KMS-11 (cell line): ENCODE results near the gene HELZ2.

ENCODE experiments used
- H2AFZ ChIP-seq: fragments of 200-600 bp; sonication (generic); 2 replicates; pipeline ENCODE4 v1.6.1; 2016; ENCODE audit warnings: antibody characterized with exemption, mixed run types, low read depth
- H3K27ac ChIP-seq: fragments of 200-600 bp; sonication (generic); 2 replicates; pipeline ENCODE4 v1.6.1; 2016; ENCODE audit warnings: mild to moderate bottlenecking, mixed run types
- H3K27me3 ChIP-seq: fragments of 200-600 bp; sonication (generic); 2 replicates; pipeline ENCODE4 v1.6.1; 2017; ENCODE audit warnings: mild to moderate bottlenecking, low read depth, mixed run types, moderate library complexity; ENCODE audit not compliant: insufficient read depth
- H3K36me3 ChIP-seq: fragments of 200-600 bp; sonication (generic); 2 replicates; pipeline ENCODE4 v1.6.1; 2017; ENCODE audit warnings: mild to moderate bottlenecking, mixed run types; ENCODE audit not compliant: insufficient read depth
- H3K4me1 ChIP-seq: fragments of 200-600 bp; sonication (generic); 2 replicates; pipeline ENCODE4 v1.6.1; 2016; ENCODE audit warnings: mild to moderate bottlenecking, low read depth, mixed run types; ENCODE audit not compliant: poor library complexity, severe bottlenecking
- H3K4me2 ChIP-seq: fragments of 200-600 bp; sonication (generic); 2 replicates; pipeline ENCODE4 v1.7.0; 2016; ENCODE audit warnings: mild to moderate bottlenecking, mixed run types
- H3K4me3 ChIP-seq: fragments of 200-600 bp; sonication (generic); IDR thresholded peaks from 2 replicates; pipeline ENCODE4 v1.6.1; 2017; ENCODE audit warnings: low read depth, low read length, mixed read lengths; ENCODE audit not compliant: insufficient read depth
- H3K79me2 ChIP-seq: fragments of 200-600 bp; sonication (generic); 2 replicates; pipeline ENCODE4 v1.6.1; 2016; ENCODE audit warnings: low read depth, mixed run types; ENCODE audit not compliant: insufficient read depth
- H3K9ac ChIP-seq: fragments of 200-600 bp; sonication (generic); 2 replicates; pipeline ENCODE4 v1.6.1; 2016; ENCODE audit warnings: mild to moderate bottlenecking, mixed run types
- H4K20me1 ChIP-seq: fragments of 200-600 bp; sonication (generic); 2 replicates; pipeline ENCODE4 v1.6.1; 2016; ENCODE audit warnings: mild to moderate bottlenecking, mixed run types; ENCODE audit not compliant: insufficient read depth
- TF ChIP-seq, protein P1 (sequence below): fragments of 200-600 bp; sonication (generic); conservative IDR thresholded peaks from 2 replicates; pipeline ENCODE4 v1.6.1; 2017; ENCODE audit warnings: low read depth, mild to moderate bottlenecking, antibody characterized with exemption, low read length, moderate library complexity, mixed read lengths

Gene HELZ2

DNA sequence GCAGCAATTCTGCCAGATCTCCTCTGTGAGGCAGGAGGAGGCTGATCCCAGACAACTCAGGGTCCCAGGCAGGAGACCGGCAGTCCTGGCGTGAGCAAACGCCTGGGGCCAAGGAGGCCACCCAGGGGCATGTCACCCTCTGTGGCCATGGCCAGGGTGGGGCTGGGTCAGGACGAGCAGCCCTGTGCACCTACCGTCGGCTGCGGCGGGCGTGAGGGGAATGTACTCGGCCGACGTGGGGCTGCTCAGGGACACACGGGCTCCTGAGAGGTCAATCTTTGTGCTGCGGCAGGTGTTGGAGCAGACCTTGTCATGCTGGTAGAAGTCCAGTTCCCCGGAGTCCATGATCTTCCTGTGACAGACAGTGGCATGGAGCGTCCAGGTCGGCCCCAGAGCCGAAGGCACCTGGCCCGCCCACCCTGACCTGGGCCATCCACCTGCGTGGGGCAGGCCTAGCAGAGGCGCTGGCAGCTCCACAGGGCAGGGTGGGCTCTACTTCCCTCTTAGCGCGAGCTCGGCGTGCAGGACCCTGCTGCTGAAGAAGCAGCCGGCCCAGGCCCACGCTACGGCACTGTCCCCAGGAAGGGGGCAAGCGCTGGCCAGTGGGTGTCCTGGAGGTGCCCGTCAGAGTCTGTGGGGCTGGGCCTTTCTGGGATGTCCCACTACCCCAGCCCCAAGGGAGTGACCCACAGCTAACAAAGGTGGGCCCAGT is 21.5 kb upstream of the HELZ2 start:
- Histone ChIP-seq H3K79me2 (no peaks in the 10 kb centered on the region), H3K27me3 (no peaks in the 10 kb centered on the region), H2AFZ (no peak overlapping the region), H3K27ac (no peak overlapping the region), H3K9ac (no peak overlapping the region), H3K4me3 (no peak overlapping the region), H3K4me1 (no peaks in the 10 kb centered on the region), H3K36me3 (no peaks in the 10 kb centered on the region), H3K4me2 (no peak overlapping the region), H4K20me1 (no peaks in the 10 kb centered on the region)
- TF ChIP-seq, protein P1, sequence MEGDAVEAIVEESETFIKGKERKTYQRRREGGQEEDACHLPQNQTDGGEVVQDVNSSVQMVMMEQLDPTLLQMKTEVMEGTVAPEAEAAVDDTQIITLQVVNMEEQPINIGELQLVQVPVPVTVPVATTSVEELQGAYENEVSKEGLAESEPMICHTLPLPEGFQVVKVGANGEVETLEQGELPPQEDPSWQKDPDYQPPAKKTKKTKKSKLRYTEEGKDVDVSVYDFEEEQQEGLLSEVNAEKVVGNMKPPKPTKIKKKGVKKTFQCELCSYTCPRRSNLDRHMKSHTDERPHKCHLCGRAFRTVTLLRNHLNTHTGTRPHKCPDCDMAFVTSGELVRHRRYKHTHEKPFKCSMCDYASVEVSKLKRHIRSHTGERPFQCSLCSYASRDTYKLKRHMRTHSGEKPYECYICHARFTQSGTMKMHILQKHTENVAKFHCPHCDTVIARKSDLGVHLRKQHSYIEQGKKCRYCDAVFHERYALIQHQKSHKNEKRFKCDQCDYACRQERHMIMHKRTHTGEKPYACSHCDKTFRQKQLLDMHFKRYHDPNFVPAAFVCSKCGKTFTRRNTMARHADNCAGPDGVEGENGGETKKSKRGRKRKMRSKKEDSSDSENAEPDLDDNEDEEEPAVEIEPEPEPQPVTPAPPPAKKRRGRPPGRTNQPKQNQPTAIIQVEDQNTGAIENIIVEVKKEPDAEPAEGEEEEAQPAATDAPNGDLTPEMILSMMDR, result no peak

DNA sequence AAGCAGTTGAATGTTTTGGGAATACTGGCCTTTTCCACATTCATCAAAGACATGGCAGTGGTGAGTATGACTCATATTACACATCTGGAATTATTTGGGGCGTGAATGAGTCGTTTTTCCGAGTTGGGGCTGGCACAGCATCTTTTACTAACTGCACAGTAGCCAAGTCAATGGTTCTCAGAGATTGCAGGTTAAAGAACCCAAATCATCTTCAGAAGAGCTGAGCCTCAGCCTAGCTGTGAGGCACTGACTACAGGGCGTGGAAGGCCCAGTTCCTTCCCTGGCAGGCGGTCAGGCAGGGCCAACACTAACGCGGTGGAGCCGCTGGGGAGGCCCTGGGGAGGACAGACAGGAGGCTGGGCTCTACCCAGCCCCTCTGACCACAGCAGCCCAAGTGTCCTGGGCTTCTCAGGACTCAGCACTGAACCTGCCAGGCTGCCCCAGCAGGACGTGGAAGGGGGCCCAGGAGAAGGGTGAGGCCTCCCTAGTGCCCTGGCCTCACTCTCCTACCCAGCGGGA is 20.1 kb upstream of the HELZ2 start:
- H3K4me2 ChIP-seq, result no peak overlapping the region
- H3K4me1 ChIP-seq, result no peaks in the 10 kb centered on the region
- no peaks in the 10 kb centered on the region for H3K36me3 ChIP-seq
- no peak overlapping the region for H3K9ac ChIP-seq
- no peak overlapping the region for H2AFZ ChIP-seq
- H3K27me3 ChIP-seq, result no peaks in the 10 kb centered on the region
- TF ChIP-seq, protein P1, result no peak
- no peaks in the 10 kb centered on the region for H3K79me2 ChIP-seq
- no peak overlapping the region for H3K4me3 ChIP-seq
- H4K20me1 ChIP-seq, result no peaks in the 10 kb centered on the region
- no peak overlapping the region for H3K27ac ChIP-seq

DNA sequence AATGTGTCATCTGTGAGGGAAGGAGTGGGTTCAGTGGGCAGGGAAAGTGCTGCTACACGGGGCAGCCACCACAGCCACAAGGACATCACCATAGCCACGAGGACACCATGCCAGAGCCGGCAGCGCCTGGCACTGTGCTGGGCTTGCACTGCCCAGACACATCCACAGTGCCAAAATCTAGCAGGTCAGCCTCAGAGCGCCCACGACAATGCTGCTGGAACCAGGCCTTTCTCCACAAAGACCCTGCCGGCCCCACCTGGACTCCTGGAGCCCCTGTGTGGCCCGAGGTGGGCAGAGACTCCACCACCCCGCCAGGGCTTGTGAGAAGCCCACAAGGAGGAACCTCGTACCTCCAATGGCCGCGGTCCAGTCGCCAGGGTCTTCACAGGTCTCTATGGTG is 18.6 kb upstream of the HELZ2 start:
- TF ChIP-seq, protein P1, result no peak
- no peaks in the 10 kb centered on the region for H4K20me1 ChIP-seq
- no peaks in the 10 kb centered on the region for H3K79me2 ChIP-seq
- H3K27ac ChIP-seq, result no peak overlapping the region
- no peaks in the 10 kb centered on the region for H3K4me1 ChIP-seq
- no peak overlapping the region for H2AFZ ChIP-seq
- H3K4me2 ChIP-seq, result no peak overlapping the region
- H3K4me3 ChIP-seq, result no peak overlapping the region
- H3K9ac ChIP-seq, result no peak overlapping the region
- H3K36me3 ChIP-seq, result no peaks in the 10 kb centered on the region
- H3K27me3 ChIP-seq, result no peaks in the 10 kb centered on the region

DNA sequence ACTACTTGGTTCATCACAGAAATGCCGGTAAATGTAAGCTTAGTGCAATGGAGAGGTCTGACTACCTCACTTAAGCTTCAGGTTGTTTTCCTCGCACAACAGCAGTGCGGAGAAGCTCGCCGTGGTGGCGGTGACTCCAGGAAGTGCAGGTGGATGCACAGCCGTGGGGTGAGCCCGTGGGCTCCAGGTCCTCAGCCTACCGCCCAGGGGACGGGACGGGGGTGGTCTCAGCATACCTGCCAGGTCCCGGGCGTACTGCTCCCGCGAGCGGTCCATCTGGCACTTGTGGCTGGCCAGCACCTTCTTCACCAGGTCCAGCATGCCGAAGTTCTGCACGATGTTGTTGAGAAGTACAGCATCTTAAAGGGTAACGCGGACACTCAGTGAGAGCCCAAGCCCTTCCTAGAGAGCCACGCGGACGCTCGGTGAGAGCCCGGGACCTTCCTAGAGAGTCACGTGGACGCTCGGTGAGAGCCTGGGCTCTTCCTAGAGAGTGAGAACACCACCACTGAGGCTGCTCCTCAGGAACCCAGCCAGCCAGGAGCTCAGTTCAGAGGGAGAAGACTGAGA is 17.8 kb upstream of the HELZ2 start:
- H2AFZ ChIP-seq, result no peak overlapping the region
- no peaks in the 10 kb centered on the region for H3K79me2 ChIP-seq
- no peaks in the 10 kb centered on the region for H3K36me3 ChIP-seq
- H3K27me3 ChIP-seq, result no peaks in the 10 kb centered on the region
- H3K27ac ChIP-seq, result no peak overlapping the region
- H3K9ac ChIP-seq, result no peak overlapping the region
- H3K4me1 ChIP-seq, result no peaks in the 10 kb centered on the region
- H3K4me3 ChIP-seq, result no peak overlapping the region
- no peaks in the 10 kb centered on the region for H4K20me1 ChIP-seq
- TF ChIP-seq, protein P1, result no peak
- no peak overlapping the region for H3K4me2 ChIP-seq
